Mesenchymal stem cell (in vitro differentiated cells and primary cell): ENCODE data around the gene CEP162.

Source experiments
- DNase-seq: peaks from one replicate; pipeline ENCODE4 v3.0.0-alpha.2; 2013
- H2AFZ ChIP-seq: one replicate; pipeline ENCODE4 v1.6.1; 2013; ENCODE audit warnings: low read depth, mild to moderate bottlenecking, control low read depth, inconsistent platforms, low read length, moderate library complexity
- H2AK5ac ChIP-seq: 2 replicates; pipeline ENCODE4 v1.6.1; 2013; ENCODE audit warnings: low read length, moderate library complexity, mild to moderate bottlenecking, inconsistent platforms; ENCODE audit not compliant: severe bottlenecking
- H2BK120ac ChIP-seq: one replicate; pipeline ENCODE4 v1.6.1; 2013; ENCODE audit warnings: low read depth, mild to moderate bottlenecking, inconsistent platforms, low read length, moderate library complexity
- H2BK12ac ChIP-seq, 2 experiments: one replicate each; pipeline ENCODE4 v1.6.1; 2013; ENCODE audit warnings: inconsistent platforms in 2 of 2, low read length in 2 of 2, mild to moderate bottlenecking in 2 of 2, moderate library complexity in 2 of 2, control low read depth in 1 of 2
- H2BK15ac ChIP-seq: one replicate; pipeline ENCODE4 v1.6.1; 2013; ENCODE audit warnings: mild to moderate bottlenecking, low read depth, inconsistent platforms; ENCODE audit not compliant: poor library complexity, severe bottlenecking
- H2BK5ac ChIP-seq: 2 replicates; pipeline ENCODE4 v1.6.1; 2013; ENCODE audit warnings: low read depth, mild to moderate bottlenecking, low read length, control low read depth, inconsistent platforms; ENCODE audit not compliant: poor library complexity, severe bottlenecking
- H3K14ac ChIP-seq, 2 experiments: one replicate each; pipeline ENCODE4 v1.6.1; 2013; ENCODE audit warnings: inconsistent platforms in 2 of 2, low read length in 2 of 2, control low read depth in 1 of 2, mild to moderate bottlenecking in 1 of 2, moderate library complexity in 1 of 2
- H3K18ac ChIP-seq, 2 experiments: one replicate each; pipeline ENCODE4 v1.6.1; 2013; ENCODE audit warnings: inconsistent platforms in 2 of 2, low read length in 2 of 2, control low read depth in 1 of 2, low read depth in 1 of 2, mild to moderate bottlenecking in 1 of 2
- H3K23ac ChIP-seq, 2 experiments: one replicate each; pipeline ENCODE4 v1.6.1; 2013; ENCODE audit warnings: inconsistent platforms in 2 of 2, low read length in 2 of 2, mild to moderate bottlenecking in 2 of 2, moderate library complexity in 2 of 2, control low read depth in 1 of 2
- H3K27ac ChIP-seq: 2 replicates; pipeline ENCODE4 v1.5.1; 2013; ENCODE audit warnings: mild to moderate bottlenecking, moderate library complexity, low read length, control low read depth, inconsistent platforms; ENCODE audit not compliant: poor library complexity, severe bottlenecking
- H3K27me3 ChIP-seq, 2 experiments: 2 replicates each; pipeline versions ENCODE4 v1.6.1 to v1.7.0; 2013; ENCODE audit warnings: low read length in 2 of 2, mild to moderate bottlenecking in 2 of 2, moderate library complexity in 2 of 2, control low read depth in 1 of 2, inconsistent platforms in 1 of 2; ENCODE audit not compliant: control insufficient read depth in 1 of 2, insufficient read depth in 1 of 2
- H3K36me3 ChIP-seq, 2 experiments: 2 replicates each; pipeline versions ENCODE4 v1.6.1 to v1.7.0; 2013; ENCODE audit warnings: low read length in 2 of 2, control low read depth in 1 of 2, inconsistent platforms in 1 of 2, low read depth in 1 of 2, mild to moderate bottlenecking in 1 of 2; ENCODE audit not compliant: insufficient read depth in 2 of 2, control insufficient read depth in 1 of 2
- H3K4ac ChIP-seq, 2 experiments: one replicate each; pipeline ENCODE4 v1.6.1; 2013; ENCODE audit warnings: inconsistent platforms in 2 of 2, low read length in 2 of 2, mild to moderate bottlenecking in 2 of 2, moderate library complexity in 2 of 2, control low read depth in 1 of 2, low read depth in 1 of 2
- H3K4me1 ChIP-seq: 2 replicates; pipeline ENCODE4 v1.6.1; 2013; ENCODE audit warnings: low read depth, low read length, control low read depth; ENCODE audit not compliant: control insufficient read depth, insufficient read depth
- H3K4me2 ChIP-seq: 2 replicates; pipeline ENCODE4 v1.6.1; 2013; ENCODE audit warnings: low read length, mild to moderate bottlenecking, inconsistent platforms; ENCODE audit not compliant: poor library complexity, severe bottlenecking
- H3K4me3 ChIP-seq, 2 experiments: 2 replicates each; pipeline versions ENCODE4 v1.5.1 to v1.7.0; 2013; ENCODE audit warnings: low read length in 2 of 2, mild to moderate bottlenecking in 2 of 2, control low read depth in 1 of 2, low read depth in 1 of 2; ENCODE audit not compliant: insufficient read depth in 1 of 2
- H3K79me1 ChIP-seq: replicated peaks from 2 replicates; pipeline ENCODE4 v1.6.1; 2013; ENCODE audit warnings: mild to moderate bottlenecking, control low read depth, low read length, inconsistent platforms; ENCODE audit not compliant: poor library complexity, severe bottlenecking
- H3K9ac ChIP-seq: 2 replicates; pipeline ENCODE4 v1.7.0; 2013; ENCODE audit warnings: mild to moderate bottlenecking, low read length, moderate library complexity
- H3K9me3 ChIP-seq: 2 replicates; pipeline ENCODE4 v1.7.0; 2013; ENCODE audit warnings: mild to moderate bottlenecking, low read length; ENCODE audit not compliant: control insufficient read depth
- H4K8ac ChIP-seq: one replicate; pipeline ENCODE4 v1.6.1; 2013; ENCODE audit warnings: inconsistent platforms, mild to moderate bottlenecking, low read length, moderate library complexity
- H4K91ac ChIP-seq: one replicate; pipeline ENCODE4 v1.6.1; 2013; ENCODE audit warnings: mild to moderate bottlenecking, low read length, inconsistent platforms
- WGBS: methylation state at CpG from one replicate; pipeline ENCODE4 v1.1.7; 2013; ENCODE audit warnings: mixed read lengths; 5-methylcytosine and 5-hydroxymethylcytosine counted together

The CEP162 gene

GRCh38 chr6:84220809-84221409, 6.5 kb downstream of the CEP162 start:
- Histone ChIP-seq H3K23ac (no peak overlapping the region), H3K14ac (no peak overlapping the region), H3K27me3 (no peaks in the 10 kb centered on the region), H2BK120ac (no peak overlapping the region), H3K9ac (no peak overlapping the region), H3K9me3 (no peaks in the 10 kb centered on the region), H4K91ac (no peak overlapping the region), H2BK5ac (no peak overlapping the region), H3K4me2 (no peak overlapping the region), H3K4ac (no peak overlapping the region), H2BK15ac (no peak overlapping the region), H4K8ac (no peak overlapping the region), H3K36me3 (peaks cover 0 to 15% of the 10 kb centered on the region in 2 experiments), H2BK12ac (no peak overlapping the region), H2AK5ac (no peak overlapping the region), H3K4me3 (no peak overlapping the region), H3K4me1 (no peaks in the 10 kb centered on the region), H3K79me1 (peaks cover 12% of the 10 kb centered on the region), H3K18ac (no peak overlapping the region), H3K27ac (no peak overlapping the region), H2AFZ (no peak overlapping the region)
- DNase-seq = peak; percentile 30
- WGBS = 76% methylated on average over 2 of the region's 3 CpGs

- Histone ChIP-seq H3K36me3 (peaks cover 0 to 32% of the 10 kb centered on the region in 2 experiments), H2AFZ (no peak overlapping the region), H2BK120ac (no peak overlapping the region), H3K27me3 (no peaks in the 10 kb centered on the region), H4K91ac (no peak overlapping the region), H3K4me1 (no peaks in the 10 kb centered on the region), H2BK5ac (no peak overlapping the region), H3K4me3 (no peak overlapping the region), H3K14ac (no peak overlapping the region), H4K8ac (no peak overlapping the region), H2BK15ac (no peak overlapping the region), H3K4ac (no peak overlapping the region), H3K79me1 (peaks cover 8% of the 10 kb centered on the region), H2BK12ac (no peak overlapping the region), H3K4me2 (no peak overlapping the region), H3K9ac (no peak overlapping the region), H3K23ac (no peak overlapping the region), H3K9me3 (no peaks in the 10 kb centered on the region), H3K27ac (no peak overlapping the region), H3K18ac (no peak overlapping the region), H2AK5ac (no peak overlapping the region)
- WGBS = 100% methylated on average over 3 of the region's 3 CpGs
- no peak for DNase-seq
These were observed 9.4 kb downstream of the CEP162 start for GRCh38 chr6:84218091-84218490.

GRCh38 chr6:84213217-84213616, 14.2 kb downstream of the CEP162 start:
- Histone ChIP-seq H2BK12ac (no peak overlapping the region), H4K91ac (no peak overlapping the region), H3K9ac (no peak overlapping the region), H3K9me3 (no peaks in the 10 kb centered on the region), H3K79me1 (peaks cover 2% of the 10 kb centered on the region), H3K4me3 (no peak overlapping the region), H2AFZ (no peak overlapping the region), H2BK120ac (no peak overlapping the region), H3K27me3 (no peaks in the 10 kb centered on the region), H3K36me3 (peaks cover 0 to 49% of the 10 kb centered on the region in 2 experiments), H3K4me1 (no peaks in the 10 kb centered on the region), H3K18ac (no peak overlapping the region), H2AK5ac (no peak overlapping the region), H2BK5ac (no peak overlapping the region), H4K8ac (no peak overlapping the region), H2BK15ac (no peak overlapping the region), H3K4ac (no peak overlapping the region), H3K27ac (no peak overlapping the region), H3K23ac (no peak overlapping the region), H3K14ac (no peak overlapping the region), H3K4me2 (no peak overlapping the region)
- no CpG with 5 or more reads among the region's 1 CpG for WGBS
- no peak for DNase-seq

GRCh38 chr6:84204011-84204410, 23.4 kb downstream of the CEP162 start:
- Histone ChIP-seq H2BK12ac (no peak overlapping the region), H3K36me3 (peaks cover 0 to 35% of the 10 kb centered on the region in 2 experiments), H4K8ac (no peak overlapping the region), H3K18ac (no peak overlapping the region), H3K79me1 (no peaks in the 10 kb centered on the region), H3K9ac (no peak overlapping the region), H3K23ac (no peak overlapping the region), H3K14ac (no peak overlapping the region), H3K4me1 (no peaks in the 10 kb centered on the region), H2AFZ (no peak overlapping the region), H4K91ac (no peak overlapping the region), H2BK120ac (no peak overlapping the region), H3K4ac (no peak overlapping the region), H2BK15ac (no peak overlapping the region), H3K9me3 (no peaks in the 10 kb centered on the region), H3K27ac (no peak overlapping the region), H3K4me3 (no peak overlapping the region), H2BK5ac (no peak overlapping the region), H3K27me3 (no peaks in the 10 kb centered on the region), H2AK5ac (no peak overlapping the region), H3K4me2 (no peak overlapping the region)
- WGBS = no CpG with 5 or more reads among the region's 3 CpGs
- no peak for DNase-seq
